KOPT-K1 (cell line): ENCODE data around the gene C11orf21.

Experiments
- H3K27ac ChIP-seq: fragments of 200-600 bp; sonication (generic); 2 replicates; pipeline ENCODE4 v1.5.1; 2016; ENCODE audit warnings: antibody characterized with exemption, mild to moderate bottlenecking, low read depth, low read length; ENCODE audit not compliant: poor library complexity, severe bottlenecking
- H3K36me3 ChIP-seq: fragments of 200-600 bp; sonication (generic); 2 replicates; pipeline ENCODE4 v1.5.1; 2017; ENCODE audit warnings: antibody characterized with exemption, mild to moderate bottlenecking, low read length, moderate library complexity; ENCODE audit not compliant: insufficient read depth
- H3K9me3 ChIP-seq: fragments of 200-600 bp; sonication (generic); 2 replicates; pipeline ENCODE4 v1.5.1; 2017; ENCODE audit warnings: antibody characterized with exemption, low read length, mild to moderate bottlenecking; ENCODE audit not compliant: insufficient read depth, poor library complexity, severe bottlenecking

The C11orf21 gene

DNA sequence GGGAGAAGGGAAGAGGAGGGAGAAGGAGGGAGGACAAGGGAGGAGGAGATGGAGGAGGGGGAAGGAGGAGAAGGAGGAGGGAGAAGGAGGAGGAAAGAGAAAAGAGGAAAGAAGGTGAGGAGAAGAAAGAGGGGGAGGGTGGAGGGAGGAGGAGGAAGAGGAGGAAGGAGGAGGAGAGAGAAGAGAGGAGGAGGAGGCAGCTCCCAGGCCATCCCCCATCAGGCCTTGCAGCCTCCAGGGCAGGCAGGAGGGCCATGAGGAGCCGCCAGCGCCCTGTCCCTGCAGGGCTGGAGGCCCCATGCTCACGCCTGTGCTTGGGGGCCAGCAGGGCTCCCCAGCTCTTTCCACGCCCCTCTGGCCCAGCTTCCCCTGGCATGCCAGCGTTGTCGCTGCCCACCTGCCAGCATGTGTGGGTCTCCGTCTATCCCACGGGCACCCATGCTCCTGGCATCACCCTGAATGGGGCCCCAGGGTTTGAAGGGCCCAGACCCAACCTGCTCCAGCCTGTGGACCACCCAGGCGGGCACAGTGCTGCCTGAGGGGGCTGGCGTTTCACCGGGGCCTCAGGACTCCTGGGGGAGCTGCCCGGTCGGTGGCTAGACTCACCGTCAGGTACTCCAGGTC, 5.3 kb upstream of the C11orf21 start:
- H3K27ac ChIP-seq: peak overlapping the region; percentile 55
- no peaks in the 10 kb centered on the region for H3K36me3 ChIP-seq

GRCh38 chr11:2306452-2306823, 4.7 kb upstream of the C11orf21 start:
- Histone ChIP-seq H3K36me3 (no peaks in the 10 kb centered on the region), H3K9me3 (no peaks in the 10 kb centered on the region), H3K27ac (peak overlapping the region; percentile 55)

More for the DNA sequence above, 5.3 kb upstream of the C11orf21 start:
- H3K9me3 ChIP-seq: no peaks in the 10 kb centered on the region

- H3K27ac ChIP-seq: peak overlapping the region; percentile 55
- H3K9me3 ChIP-seq: no peaks in the 10 kb centered on the region
- H3K36me3 ChIP-seq: no peaks in the 10 kb centered on the region
Observed at GRCh38 chr11:2305788-2306451, 4.2 kb upstream of the C11orf21 start.

DNA sequence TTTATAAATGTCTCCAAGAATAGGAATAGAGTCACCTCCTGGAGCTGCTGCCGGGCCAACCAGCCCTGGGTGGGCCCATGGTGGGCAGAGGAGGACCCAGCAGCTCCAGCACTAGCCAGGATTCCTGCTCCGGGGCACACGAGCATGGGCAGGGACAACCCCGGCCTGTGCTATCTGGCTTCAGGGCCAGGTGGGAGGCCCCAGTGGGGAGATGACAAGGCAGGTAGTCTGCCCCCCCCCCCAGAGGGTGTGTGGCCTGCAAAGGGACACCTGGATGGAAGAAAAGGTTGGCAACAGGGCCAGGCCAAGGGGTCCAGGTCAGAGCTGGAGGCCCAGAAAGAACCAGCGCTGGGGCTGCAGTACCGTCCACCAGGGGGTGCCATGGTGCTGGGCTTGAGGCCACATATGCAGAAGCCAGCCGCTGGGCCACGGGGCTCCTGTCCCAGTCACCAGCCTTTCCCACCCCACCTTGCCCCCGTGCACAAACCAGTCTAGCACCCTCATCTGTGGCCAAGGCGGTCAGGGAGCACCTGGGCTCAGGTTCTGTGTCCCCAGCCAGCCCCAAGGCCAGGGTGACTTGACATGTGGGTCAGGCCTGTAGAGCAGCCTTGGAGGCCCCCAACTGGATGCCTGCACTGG, 3.5 kb upstream of the C11orf21 start:
- H3K36me3 ChIP-seq: no peaks in the 10 kb centered on the region
- H3K9me3 ChIP-seq: no peaks in the 10 kb centered on the region
- peak overlapping the region; percentile 55 for H3K27ac ChIP-seq

- H3K36me3 ChIP-seq: no peaks in the 10 kb centered on the region
- H3K9me3 ChIP-seq: no peaks in the 10 kb centered on the region
- H3K27ac ChIP-seq: no peak overlapping the region
Observed at GRCh38 chr11:2304506-2305139, 2.9 kb upstream of the C11orf21 start.

GRCh38 chr11:2303627-2304505, 2.1 kb upstream of the C11orf21 start:
- no peaks in the 10 kb centered on the region for H3K9me3 ChIP-seq
- no peak overlapping the region for H3K27ac ChIP-seq
- H3K36me3 ChIP-seq: no peaks in the 10 kb centered on the region

DNA sequence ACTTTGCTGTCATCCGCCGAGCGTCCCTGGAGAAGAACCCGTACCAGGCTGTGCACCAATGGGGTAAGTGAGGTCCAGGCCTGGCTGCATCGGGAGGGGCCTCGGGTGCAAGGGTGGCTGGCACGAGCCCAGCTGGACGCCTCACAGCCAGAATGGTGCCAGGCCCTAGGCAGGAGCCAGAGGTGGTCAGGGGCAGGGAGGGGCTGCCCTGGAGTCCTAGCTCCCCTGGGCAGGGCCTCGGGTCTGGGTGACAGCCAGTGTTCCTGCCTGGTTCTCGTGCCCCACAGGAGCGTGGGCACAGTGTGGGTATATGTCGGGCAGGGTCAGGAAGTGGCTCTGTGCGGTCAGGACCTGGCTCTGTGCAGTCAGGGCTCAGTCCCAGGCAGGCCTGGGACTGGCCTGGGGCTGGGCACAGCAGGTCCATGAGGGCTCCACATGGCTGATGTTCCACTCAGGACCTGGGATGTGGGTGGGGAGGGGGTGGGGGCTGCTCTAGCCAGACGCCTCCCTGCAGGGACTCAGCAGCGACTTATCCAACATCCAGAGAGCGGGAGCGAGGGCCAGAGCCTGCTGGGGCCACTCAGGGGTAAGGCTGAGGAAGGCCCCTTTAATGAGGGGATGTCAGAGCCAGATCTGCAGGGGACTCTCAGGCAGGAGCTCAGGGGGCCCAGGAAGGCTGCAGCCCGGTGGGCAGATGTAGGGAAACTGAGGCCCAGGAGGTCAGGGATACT, 1.3 kb upstream of the C11orf21 start:
- Histone ChIP-seq H3K27ac (peak overlapping the region; percentile 44), H3K36me3 (no peaks in the 10 kb centered on the region), H3K9me3 (no peaks in the 10 kb centered on the region)

DNA sequence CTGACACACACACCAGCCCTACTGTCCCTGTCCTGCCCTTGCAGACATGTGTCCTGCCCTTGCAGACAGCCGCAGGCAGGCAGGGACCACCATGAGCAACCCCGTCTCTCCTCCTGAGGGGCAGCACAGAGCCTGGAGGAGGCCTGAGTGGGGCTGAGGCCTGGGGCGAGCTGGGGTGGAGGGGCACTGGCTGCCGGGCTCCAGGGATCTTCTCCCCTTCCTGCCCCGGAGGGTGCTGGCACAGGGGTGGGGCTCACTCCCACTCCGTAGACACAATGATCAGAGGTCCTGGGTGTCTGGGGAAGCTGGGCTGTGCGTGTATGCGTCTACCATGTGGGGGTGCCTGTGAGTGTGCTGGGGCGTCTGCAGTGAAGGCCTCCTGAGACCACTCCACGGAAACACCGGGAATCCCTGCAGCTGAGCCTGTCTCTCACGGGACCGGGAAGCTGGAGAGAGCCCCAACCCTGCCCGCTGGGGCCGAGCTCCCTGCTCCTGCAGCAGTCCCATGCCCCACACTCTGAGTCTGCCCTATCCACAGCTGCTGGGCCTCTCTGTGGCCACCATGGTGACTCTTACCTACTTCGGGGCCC, 683 bp upstream of the C11orf21 start:
- Histone ChIP-seq H3K36me3 (no peaks in the 10 kb centered on the region), H3K9me3 (no peaks in the 10 kb centered on the region), H3K27ac (peak overlapping the region; percentile 44)

GRCh38 chr11:2300936-2301630, 635 bp downstream of the C11orf21 start:
- Histone ChIP-seq H3K27ac (peak overlapping the region; percentile 44), H3K9me3 (no peaks in the 10 kb centered on the region), H3K36me3 (no peaks in the 10 kb centered on the region)

- Histone ChIP-seq H3K9me3 (no peaks in the 10 kb centered on the region), H3K27ac (no peak overlapping the region), H3K36me3 (no peaks in the 10 kb centered on the region)
Observed at GRCh38 chr11:2300290-2300935, 1.3 kb downstream of the C11orf21 start.

GRCh38 chr11:2299773-2300172, 1.9 kb downstream of the C11orf21 start:
- no peaks in the 10 kb centered on the region for H3K36me3 ChIP-seq
- no peak overlapping the region for H3K27ac ChIP-seq
- no peaks in the 10 kb centered on the region for H3K9me3 ChIP-seq

GRCh38 chr11:2298795-2299761, 2.6 kb downstream of the C11orf21 start:
- Histone ChIP-seq H3K9me3 (no peaks in the 10 kb centered on the region), H3K27ac (no peak overlapping the region), H3K36me3 (no peaks in the 10 kb centered on the region)
